H1 (cell line): ENCODE measurements around the gene NT5DC1. TPM values are rescaled to one million over a fixed set of nuclear protein-coding genes. Genes with fewer than 3 reads are reported as not detected.

ENCODE experiments used
- polyA plus RNA-seq, 7 experiments: library from polyadenylated mRNA; depleted of rRNA in 3 of 7; stranded (reverse) in 5 of 7; unstranded in 2 of 7; fragments of >200 nt in 5 of 7; fragments of 200-250 nt in 2 of 7; gene quantifications; 1 replicate in 5 of 7; 2 replicates in 1 of 7; 4 replicates in 1 of 7; pipeline versions ENCODE4 v1.2.1 to v1.2.3, GENCODE V29; 2011 to 2013; ENCODE audit warnings: missing spikeins in 2 of 7, mixed read lengths in 2 of 7
- total RNA-seq: library from RNA; stranded (reverse); fragmentation: NEBNext Ultra II Directional; extraction: Animal tissue kit (Norgen Biotek cat#: 25700); gene quantifications from 2 replicates; pipeline ENCODE4 v1.2.1, GENCODE V29; 2021
- TF ChIP-seq, protein P1 (sequence below): IDR thresholded peaks from 2 replicates; pipeline ENCODE4 v1.6.1; 2012; ENCODE audit warnings: low read length, inconsistent platforms

The NT5DC1 gene
- total and polyA plus RNA-seq, 2 of the 8 experiments (the other 6 are each of a cell fraction or from before 2014, with no cell fraction given), result 25.3 to 72.7 TPM

DNA sequence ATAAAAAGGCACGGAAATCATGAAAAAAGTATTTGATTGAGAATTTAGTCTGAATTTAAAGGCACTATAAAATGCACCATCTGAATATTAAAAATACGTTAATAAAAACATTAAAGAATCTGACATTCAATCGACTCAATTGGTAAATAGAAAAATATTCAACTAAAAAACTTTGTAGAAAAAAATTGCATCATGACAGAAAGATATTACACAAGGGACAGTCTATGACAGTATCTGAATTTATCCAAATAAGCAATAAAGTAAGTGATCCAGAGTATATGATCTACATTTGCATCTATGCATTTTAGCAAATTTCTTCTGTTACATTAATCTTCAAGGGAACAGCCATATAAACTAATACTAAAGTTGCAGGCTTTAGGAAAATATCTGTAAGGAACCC, 49.4 kb upstream of the NT5DC1 start (continued):
- TF ChIP-seq, protein P1, sequence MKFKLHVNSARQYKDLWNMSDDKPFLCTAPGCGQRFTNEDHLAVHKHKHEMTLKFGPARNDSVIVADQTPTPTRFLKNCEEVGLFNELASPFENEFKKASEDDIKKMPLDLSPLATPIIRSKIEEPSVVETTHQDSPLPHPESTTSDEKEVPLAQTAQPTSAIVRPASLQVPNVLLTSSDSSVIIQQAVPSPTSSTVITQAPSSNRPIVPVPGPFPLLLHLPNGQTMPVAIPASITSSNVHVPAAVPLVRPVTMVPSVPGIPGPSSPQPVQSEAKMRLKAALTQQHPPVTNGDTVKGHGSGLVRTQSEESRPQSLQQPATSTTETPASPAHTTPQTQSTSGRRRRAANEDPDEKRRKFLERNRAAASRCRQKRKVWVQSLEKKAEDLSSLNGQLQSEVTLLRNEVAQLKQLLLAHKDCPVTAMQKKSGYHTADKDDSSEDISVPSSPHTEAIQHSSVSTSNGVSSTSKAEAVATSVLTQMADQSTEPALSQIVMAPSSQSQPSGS, result no peak
